ENCODE data around the gene MXRA7.

The MXRA7 gene

DNA sequence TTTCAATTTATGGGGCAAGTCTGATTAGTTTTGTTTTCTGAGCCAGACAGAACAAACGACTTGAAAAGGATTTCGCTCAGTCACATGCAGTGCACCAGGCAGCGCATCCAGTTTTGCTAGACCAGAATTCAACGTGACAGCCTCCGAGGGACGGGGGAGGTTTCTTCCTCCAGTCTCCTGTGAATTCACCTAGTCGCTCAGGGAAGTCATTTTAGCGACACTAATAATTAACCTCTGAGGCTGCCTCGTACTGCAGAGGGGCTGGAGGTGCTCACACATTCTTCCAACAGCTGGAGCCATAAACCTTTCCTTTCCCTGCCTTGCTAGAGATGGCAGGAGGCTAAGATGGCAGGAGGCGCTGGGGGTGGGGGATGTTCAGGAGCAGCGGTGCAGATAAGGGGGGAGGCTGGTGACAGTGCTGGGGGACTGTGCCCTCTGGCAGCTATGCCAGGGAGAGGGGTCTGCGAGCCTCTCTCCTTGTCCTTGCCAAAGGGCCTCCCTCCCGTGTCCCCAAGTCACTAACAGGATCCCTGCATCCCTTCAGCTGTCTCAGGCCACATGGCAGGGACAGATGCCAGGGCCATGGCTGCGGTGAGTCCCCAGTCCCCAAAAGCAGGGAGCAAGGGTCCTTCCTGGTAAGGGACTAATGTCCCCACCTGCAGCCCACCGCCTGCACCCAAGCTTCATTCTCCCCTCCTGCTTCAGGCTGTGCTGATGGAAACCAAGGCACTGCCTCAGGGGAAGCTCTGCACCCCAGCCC is 24.0 kb downstream of the MXRA7 start:
- H3K27ac ChIP-seq, result no peak overlapping the region
- TF ChIP-seq CTCF (conservative IDR thresholded peaks at IDR 0.05) (no peak), ZFX (IDR thresholded peaks at IDR 0.05) (no peak)

GRCh38 chr17:76685846-76686245 is 24.9 kb downstream of the MXRA7 start:
- no peak overlapping the region for H3K27ac ChIP-seq
- TF ChIP-seq ZFX (IDR thresholded peaks at IDR 0.05) (no peak), CTCF (conservative IDR thresholded peaks at IDR 0.05) (no peak)

GRCh38 chr17:76685366-76685765 is 25.4 kb downstream of the MXRA7 start:
- H3K27ac ChIP-seq, result no peak overlapping the region
- no peak for TF ChIP-seq CTCF (conservative IDR thresholded peaks at IDR 0.05)
- TF ChIP-seq ZFX (IDR thresholded peaks at IDR 0.05), result no peak

GRCh38 chr17:76684756-76685155 is 26.0 kb downstream of the MXRA7 start:
- TF ChIP-seq ZFX (IDR thresholded peaks at IDR 0.05) (no peak), CTCF (conservative IDR thresholded peaks at IDR 0.05) (no peak)
- H3K27ac ChIP-seq, result no peak overlapping the region

DNA sequence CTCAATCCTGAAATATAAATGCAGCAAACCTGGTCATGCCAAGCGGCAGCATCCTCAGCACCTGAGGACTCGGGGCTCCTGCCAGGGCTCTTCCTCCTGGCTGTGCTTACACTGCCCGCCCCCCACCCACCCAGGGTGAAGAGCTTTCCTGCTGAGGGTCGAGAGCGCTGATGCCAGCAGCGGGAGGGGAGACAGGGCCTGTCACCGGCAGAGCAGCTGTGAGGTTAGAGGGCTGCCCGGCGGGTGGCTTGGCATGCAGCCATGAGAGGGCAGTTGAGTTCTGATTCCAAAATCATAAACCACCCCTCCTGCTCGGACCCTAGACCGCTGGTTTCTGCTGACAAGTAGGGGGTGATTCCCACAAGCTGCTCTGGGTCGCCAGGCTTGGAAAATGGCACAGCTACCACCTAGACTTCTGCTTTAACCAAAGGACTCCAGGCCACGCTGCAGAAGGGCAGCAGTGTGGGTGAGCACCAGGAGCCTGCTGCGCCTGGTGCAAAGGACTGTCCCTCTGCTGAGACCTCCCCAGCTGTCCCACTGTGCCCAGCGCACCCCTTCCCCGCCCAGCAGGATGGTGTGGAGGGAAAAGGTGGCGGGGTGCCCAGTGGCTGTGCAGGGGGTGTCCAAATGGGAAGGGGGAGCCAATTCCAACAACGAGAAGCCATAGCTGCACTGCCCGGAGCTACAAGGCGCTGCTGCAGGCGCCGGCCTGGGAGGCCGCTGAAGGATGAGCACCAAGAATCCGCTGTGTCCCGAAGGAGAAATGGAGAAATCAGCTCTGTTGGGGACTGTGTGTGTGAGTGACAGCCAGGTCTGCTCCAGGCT is 26.6 kb downstream of the MXRA7 start:
- no peak overlapping the region for H3K27ac ChIP-seq

DNA sequence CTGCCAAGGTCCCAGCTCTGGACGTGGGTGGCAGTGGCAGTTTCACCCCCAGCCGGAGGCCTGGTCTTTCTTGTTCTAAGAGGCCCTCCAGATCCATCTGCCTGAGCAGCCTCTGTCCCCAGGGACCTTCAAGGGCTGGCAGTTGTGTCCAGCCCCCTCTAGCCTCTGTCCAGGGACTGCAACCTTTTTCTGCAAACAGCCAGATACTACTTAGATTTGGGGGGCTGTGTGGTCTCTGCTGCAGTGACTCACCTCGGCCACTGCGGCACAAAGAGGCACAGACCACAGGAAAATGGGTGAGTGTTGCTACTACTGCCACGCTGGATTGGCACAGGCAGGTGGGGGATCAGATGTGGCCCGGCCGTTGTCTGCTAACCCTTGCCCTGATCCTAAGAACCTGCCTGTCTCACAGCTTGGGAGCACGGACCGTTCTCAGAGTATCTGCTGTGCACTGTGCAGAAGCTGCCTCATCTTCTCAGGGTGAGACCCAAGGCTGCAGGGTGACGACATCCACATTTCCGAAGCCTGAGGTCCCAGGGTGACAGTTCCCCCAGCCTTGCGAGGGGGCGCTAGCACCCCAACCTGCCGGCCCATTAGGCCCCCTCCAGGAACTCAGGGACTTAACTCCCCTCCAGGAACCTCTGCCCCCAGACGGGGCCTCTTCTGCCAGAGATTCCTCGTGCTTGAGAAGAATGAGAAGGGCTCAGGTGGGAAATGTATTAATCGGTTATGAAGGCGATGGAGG is 27.6 kb downstream of the MXRA7 start:
- no peak overlapping the region for H3K27ac ChIP-seq
- TF ChIP-seq CTCF (conservative IDR thresholded peaks at IDR 0.05) (no peak), ZFX (IDR thresholded peaks at IDR 0.05) (no peak)

More for the DNA sequence above, 26.6 kb downstream of the MXRA7 start:
- TF ChIP-seq CTCF (conservative IDR thresholded peaks at IDR 0.05) (no peak), ZFX (IDR thresholded peaks at IDR 0.05) (no peak)
